Right hindlimb (tissue), 1 donor: ENCODE data around the gene RRAS.
A peak's percentile ranks its signal among the peaks of the same experiment; 100 is the strongest.

Source experiments
- DNase-seq: peaks from one replicate; pipeline ENCODE4 v3.0.0-alpha.2; 2018

RRAS gene

GRCh38 chr19:49593233-49594113 lies 46.5 kb downstream of the RRAS start:
- peak; percentile 95 for DNase-seq

- DNase-seq, result peak; percentile 35
Observed at GRCh38 chr19:49592486-49593232, 47.3 kb downstream of the RRAS start.

- peak; percentile 68 for DNase-seq
Observed at GRCh38 chr19:49591731-49592485, 48.0 kb downstream of the RRAS start.

GRCh38 chr19:49590971-49591730 lies 48.8 kb downstream of the RRAS start, which contains the start of gene PRR12:
Gene PRR12, plus strand, starts transcription at chr19:49591182. Its CDS starts 473 bp downstream, at chr19:49591655.
- peak; percentile 91 for DNase-seq

- DNase-seq, result peak; percentile 95
Observed at GRCh38 chr19:49590071-49590970, 49.6 kb downstream of the RRAS start.

GRCh38 chr19:49589502-49589905 lies 50.4 kb downstream of the RRAS start:
- DNase-seq, result no peak

- DNase-seq, result no peak
Observed at GRCh38 chr19:49588365-49589122, 51.4 kb downstream of the RRAS start.

GRCh38 chr19:49587227-49587626 lies 52.7 kb downstream of the RRAS start:
- DNase-seq, result no peak
